HG02763 (cell line): ENCODE measurements around the gene DKK3.

ENCODE experiments used
- ATAC-seq: cut with Tn5 transposase; IDR thresholded peaks from one replicate; pipeline ENCODE4 v1.9.1; 2021; ENCODE audit warnings: mild to moderate bottlenecking, moderate library complexity; ENCODE audit not compliant: unreplicated experiment

The DKK3 gene

GRCh38 chr11:11952036-11952435 lies 56.4 kb downstream of the DKK3 start:
- ATAC-seq, result no peak

GRCh38 chr11:11949482-11949881 lies 58.9 kb downstream of the DKK3 start:
- no peak for ATAC-seq

- ATAC-seq, result no peak
Observed at GRCh38 chr11:11948242-11948947, 60.0 kb downstream of the DKK3 start.

GRCh38 chr11:11947825-11948224 lies 60.6 kb downstream of the DKK3 start:
- ATAC-seq, result no peak

GRCh38 chr11:11946878-11947277 lies 61.5 kb downstream of the DKK3 start:
- no peak for ATAC-seq

- no peak for ATAC-seq
Observed at GRCh38 chr11:11946180-11946579, 62.2 kb downstream of the DKK3 start.

- no peak for ATAC-seq
Observed at GRCh38 chr11:11944444-11944843, 64.0 kb downstream of the DKK3 start.

GRCh38 chr11:11942668-11943067 lies 65.8 kb downstream of the DKK3 start:
- no peak for ATAC-seq

- no peak for ATAC-seq
Observed at GRCh38 chr11:11940551-11940950, 67.9 kb downstream of the DKK3 start.

- ATAC-seq, result no peak
Observed at GRCh38 chr11:11937957-11938356, 70.5 kb downstream of the DKK3 start.

GRCh38 chr11:11937433-11937832 lies 71.0 kb downstream of the DKK3 start:
- ATAC-seq, result no peak

GRCh38 chr11:11935536-11935935 lies 72.9 kb downstream of the DKK3 start:
- ATAC-seq, result no peak

- ATAC-seq, result no peak
Observed at GRCh38 chr11:11931461-11932055, 76.9 kb downstream of the DKK3 start.

GRCh38 chr11:11929920-11930319 lies 78.5 kb downstream of the DKK3 start:
- no peak for ATAC-seq

GRCh38 chr11:11923828-11924227 lies 84.6 kb downstream of the DKK3 start:
- no peak for ATAC-seq

- ATAC-seq, result no peak
Observed at GRCh38 chr11:11916981-11917399, 91.4 kb downstream of the DKK3 start.

GRCh38 chr11:11915625-11916024 lies 92.8 kb downstream of the DKK3 start:
- no peak for ATAC-seq

- no peak for ATAC-seq
Observed at GRCh38 chr11:11913395-11913794, 95.0 kb downstream of the DKK3 start.
